B cell (primary cell): ENCODE data around the gene RBM33. TPM values are rescaled to one million over a fixed set of nuclear protein-coding genes. Genes with fewer than 3 reads are reported as not detected.

Source experiments
- ATAC-seq: fragments of 200-7000 bp; cut with Tn5 transposase; one replicate; pipeline ENCODE4 v1.10.0; 2021; ENCODE audit warnings: low read depth, mild to moderate bottlenecking, moderate number of reproducible peaks, moderate library complexity
- CTCF ChIA-PET: fragments of 350-600 bp; sonication (Branson Sonifier 250); formaldehyde crosslinking; loops from one replicate; lab custom pipeline; 2021; ENCODE audit warnings: antibody characterized with exemption, inconsistent platforms; lab: Charles Lee
- POLR2A ChIA-PET: fragments of 350-600 bp; sonication (Branson Sonifier 250); formaldehyde crosslinking; loops from one replicate; lab custom pipeline; 2021; ENCODE audit warnings: antibody characterized with exemption; lab: Charles Lee
- DNase-seq: peaks from one replicate; pipeline ENCODE4 v3.0.0; 2013
- H2AFZ ChIP-seq: 2 replicates; pipeline ENCODE4 v1.6.1; 2012; ENCODE audit warnings: mild to moderate bottlenecking, low read depth, low read length; ENCODE audit not compliant: insufficient read depth, poor library complexity, severe bottlenecking
- H3K27ac ChIP-seq, 2 donors: 1 replicate in 1 of 2; 2 replicates in 1 of 2; pipeline ENCODE4 v1.5.1; 2012 to 2013; ENCODE audit warnings: low read length in 2 of 2, mild to moderate bottlenecking in 2 of 2, moderate library complexity in 1 of 2
- H3K27me3 ChIP-seq, 4 experiments: fragments of 200-600 bp in 1 of 4; sonication (generic) in 1 of 4; replicated peaks in 1 of 4; 1 replicate in 2 of 4; 2 replicates in 2 of 4; pipeline versions ENCODE4 v1.6.1 to v1.7.0; 2013 to 2016; ENCODE audit warnings: low read length in 3 of 4, mild to moderate bottlenecking in 2 of 4, mixed read lengths in 1 of 4, moderate library complexity in 1 of 4; ENCODE audit not compliant: insufficient read depth in 4 of 4, control insufficient read depth in 3 of 4; ENCODE audit errors: control extremely low read depth in 1 of 4
- H3K36me3 ChIP-seq, 2 experiments: replicated peaks in 1 of 2; 1 replicate in 1 of 2; 2 replicates in 1 of 2; pipeline versions ENCODE4 v1.6.1 to v1.7.1; 2013; ENCODE audit warnings: low read length in 1 of 2; ENCODE audit not compliant: insufficient read depth in 2 of 2, control insufficient read depth in 1 of 2; ENCODE audit errors: control extremely low read depth in 1 of 2, extremely low read depth in 1 of 2
- H3K4me1 ChIP-seq, 2 donors: fragments of 200-600 bp in 1 of 2; sonication (generic) in 1 of 2; 1 replicate in 1 of 2; 2 replicates in 1 of 2; pipeline versions ENCODE4 v1.5.1 to v1.6.1; 2013 to 2017; ENCODE audit warnings: low read length in 2 of 2; ENCODE audit not compliant: control insufficient read depth in 2 of 2, insufficient read depth in 2 of 2
- H3K4me2 ChIP-seq: replicated peaks from 2 replicates; pipeline ENCODE3; 2012; ENCODE audit warnings: mild to moderate bottlenecking, low read depth, low read length; ENCODE audit not compliant: poor library complexity, severe bottlenecking
- H3K4me3 ChIP-seq, 5 experiments: fragments of 200-600 bp in 1 of 5; sonication (generic) in 1 of 5; 1 replicate in 3 of 5; 2 replicates in 2 of 5; pipeline versions ENCODE4 v1.5.1 to v1.7.0; 2011 to 2016; ENCODE audit warnings: low read length in 4 of 5, mild to moderate bottlenecking in 4 of 5, low read depth in 2 of 5, control low read depth in 1 of 5, moderate library complexity in 1 of 5; ENCODE audit not compliant: insufficient read depth in 1 of 5; ENCODE audit errors: control extremely low read depth in 1 of 5, extremely low read depth in 1 of 5
- H3K79me2 ChIP-seq: fragments of 200-600 bp; sonication (generic); one replicate; pipeline ENCODE4 v1.6.0; 2016; ENCODE audit warnings: low read length; ENCODE audit not compliant: control insufficient read depth, insufficient read depth
- H3K9ac ChIP-seq: fragments of 200-600 bp; sonication (generic); 2 replicates; pipeline ENCODE4 v1.6.1; 2017; ENCODE audit warnings: mild to moderate bottlenecking, low read length, moderate library complexity
- H3K9me3 ChIP-seq, 3 donors: one replicate each; pipeline versions ENCODE4 v1.6.1 to v1.7.1; 2013; ENCODE audit warnings: low read length in 2 of 3; ENCODE audit not compliant: control insufficient read depth in 2 of 3, insufficient read depth in 1 of 3; ENCODE audit errors: control extremely low read depth in 1 of 3
- H4K20me1 ChIP-seq: 2 replicates; pipeline ENCODE4 v1.6.0; 2012; ENCODE audit warnings: mild to moderate bottlenecking, low read length; ENCODE audit not compliant: insufficient read depth, control insufficient read depth, poor library complexity, severe bottlenecking
- H3K27ac Mint-ChIP-seq: one replicate; pipeline ENCODE4 v1.8.0; 2021; ENCODE audit warnings: mixed read lengths
- H3K27me3 Mint-ChIP-seq: one replicate; pipeline ENCODE4 v1.8.0; 2021; ENCODE audit warnings: mixed read lengths
- H3K4me1 Mint-ChIP-seq: one replicate; pipeline ENCODE4 v1.8.0; 2021; ENCODE audit warnings: mixed read lengths
- H3K4me3 Mint-ChIP-seq: one replicate; pipeline ENCODE4 v1.8.0; 2021; ENCODE audit warnings: mixed read lengths
- H3K9me3 Mint-ChIP-seq: one replicate; pipeline ENCODE4 v1.8.0; 2022; ENCODE audit warnings: mixed read lengths; ENCODE audit not compliant: insufficient read depth
- EZH2 ChIP-seq: IDR thresholded peaks from 2 replicates; pipeline ENCODE4 v1.6.1; 2012; ENCODE audit warnings: borderline replicate concordance, low read depth, mild to moderate bottlenecking, moderate library complexity, low read length; ENCODE audit not compliant: insufficient read depth, poor library complexity, severe bottlenecking
- WGBS: methylation state at CpG from one replicate; pipeline ENCODE4 v1.1.5; 2013; ENCODE audit warnings: missing lambda C conversion rate; ENCODE audit not compliant: insufficient coverage; 5-methylcytosine and 5-hydroxymethylcytosine counted together
- intact Hi-C: fragments of 100-400 bp; cut with micrococcal nuclease; formaldehyde crosslinking; loops from one replicate; pipeline ENCODE4 v1.10.0; 2022
- polyA plus RNA-seq: library from polyadenylated mRNA; depleted of rRNA; stranded (reverse); fragments of >200 nt; gene quantifications from 2 replicates; pipeline ENCODE4 v1.2.3, GENCODE V29; 2012
- total RNA-seq, 2 donors: library from RNA; stranded (reverse); fragments of 120-200 nt in 1 of 2; gene quantifications; 1 replicate in 1 of 2; 2 replicates in 1 of 2; pipeline versions ENCODE4 v1.2.3 to v1.2.4, GENCODE V29; 2013 to 2022
- TF ChIP-seq, protein P1 (sequence below): fragments of 200-600 bp; IDR thresholded peaks from one replicate; pipeline ENCODE4 v1.8.0; 2022; ENCODE audit warnings: antibody characterized with exemption, mild to moderate bottlenecking

RBM33 gene
- total and polyA plus RNA-seq, 2 donors (not counting 1 experiment from before 2014, with no cell fraction given) = 33.5 to 189 TPM

DNA sequence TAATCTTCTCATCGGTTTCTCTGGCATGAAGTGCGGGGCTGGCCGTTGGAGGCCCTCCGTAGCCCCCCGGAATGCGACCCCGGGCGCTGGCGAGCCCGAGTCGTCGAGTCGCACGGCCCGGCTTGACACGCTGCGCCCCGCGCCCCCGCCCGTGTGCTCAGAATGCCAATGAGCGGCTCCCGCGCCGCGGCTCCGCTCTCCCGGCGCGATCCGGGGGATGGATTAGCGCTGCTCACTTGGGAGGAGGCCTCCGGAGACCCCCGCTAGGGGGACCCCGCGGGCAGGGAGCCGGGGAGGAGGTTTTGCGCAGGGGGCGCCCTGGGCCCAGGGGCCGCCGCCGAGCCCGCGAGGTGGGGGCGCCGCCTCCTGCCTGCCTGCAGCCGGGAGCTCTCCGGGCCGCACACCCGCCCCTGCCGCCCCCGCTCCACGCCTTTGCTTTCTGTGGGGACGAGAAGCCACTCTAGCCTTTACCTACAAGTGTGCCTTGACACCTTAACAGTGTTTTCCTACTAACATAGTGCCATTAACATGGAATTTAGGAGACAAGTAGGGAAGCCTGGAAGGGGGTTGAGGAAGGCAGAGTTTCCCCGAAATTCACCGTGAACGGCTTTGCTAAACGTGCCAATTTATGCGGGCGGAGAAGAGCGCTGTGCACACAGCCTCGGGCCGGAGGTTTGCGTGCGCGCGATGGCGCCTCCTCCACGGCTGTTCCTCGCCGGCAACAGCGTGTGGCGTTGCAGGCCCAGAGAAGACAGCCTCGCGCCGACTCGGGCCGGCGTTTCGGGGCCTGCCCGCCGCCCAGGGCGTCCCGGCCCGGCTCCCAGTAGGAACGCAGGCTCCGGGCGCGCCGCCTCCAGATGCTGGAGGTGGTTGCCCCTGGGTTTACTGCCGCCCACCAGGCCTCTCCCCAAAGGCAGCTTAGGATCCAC, 160.7 kb downstream of the RBM33 start:
- H2AFZ ChIP-seq = peak overlapping the region; percentile 66
- CTCF ChIA-PET = no interaction called here

DNA sequence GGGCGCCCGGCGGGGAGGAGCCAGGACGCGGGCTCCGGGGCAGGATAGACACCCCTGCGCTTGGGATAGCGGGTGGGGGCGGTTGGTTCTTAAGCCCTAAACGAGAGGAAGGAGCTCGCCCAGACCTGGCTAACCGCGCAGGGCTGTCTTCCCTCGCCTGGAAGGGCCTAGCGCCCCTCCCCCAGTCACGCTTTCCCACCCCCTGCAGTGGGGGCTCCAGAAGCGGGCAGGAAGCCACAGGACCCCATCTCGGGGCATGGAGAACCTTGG, 161.3 kb downstream of the RBM33 start:
- H3K36me3 ChIP-seq = no peaks in the 10 kb centered on the region
- peak overlapping the region; percentile 66 for H2AFZ ChIP-seq
- H3K27ac Mint-ChIP-seq = no peak overlapping the region
- no peaks in the 10 kb centered on the region for H3K9me3 Mint-ChIP-seq
- H3K4me1 ChIP-seq = peaks cover 39 to 62% of the 10 kb centered on the region in 2 donors
- H3K27me3 ChIP-seq = peaks cover 0 to 74% (median 31%) of the 10 kb centered on the region in 4 experiments
- no peak overlapping the region for H3K27ac ChIP-seq
- H3K4me1 Mint-ChIP-seq = peaks cover 31% of the 10 kb centered on the region
- POLR2A ChIA-PET = no interaction called here
- H3K9ac ChIP-seq = peak overlapping the region; percentile 58
- CTCF ChIA-PET = no interaction called here
- H3K9me3 ChIP-seq = peaks cover 0 to 22% (median 0%) of the 10 kb centered on the region in 3 donors
- DNase-seq = no peak
- peak overlapping the region in 3 of 5 experiments; percentile 40 to 59 (median 49) for H3K4me3 ChIP-seq
- 3% methylated on average over 15 of the region's 18 CpGs for WGBS
- TF ChIP-seq, protein P1, sequence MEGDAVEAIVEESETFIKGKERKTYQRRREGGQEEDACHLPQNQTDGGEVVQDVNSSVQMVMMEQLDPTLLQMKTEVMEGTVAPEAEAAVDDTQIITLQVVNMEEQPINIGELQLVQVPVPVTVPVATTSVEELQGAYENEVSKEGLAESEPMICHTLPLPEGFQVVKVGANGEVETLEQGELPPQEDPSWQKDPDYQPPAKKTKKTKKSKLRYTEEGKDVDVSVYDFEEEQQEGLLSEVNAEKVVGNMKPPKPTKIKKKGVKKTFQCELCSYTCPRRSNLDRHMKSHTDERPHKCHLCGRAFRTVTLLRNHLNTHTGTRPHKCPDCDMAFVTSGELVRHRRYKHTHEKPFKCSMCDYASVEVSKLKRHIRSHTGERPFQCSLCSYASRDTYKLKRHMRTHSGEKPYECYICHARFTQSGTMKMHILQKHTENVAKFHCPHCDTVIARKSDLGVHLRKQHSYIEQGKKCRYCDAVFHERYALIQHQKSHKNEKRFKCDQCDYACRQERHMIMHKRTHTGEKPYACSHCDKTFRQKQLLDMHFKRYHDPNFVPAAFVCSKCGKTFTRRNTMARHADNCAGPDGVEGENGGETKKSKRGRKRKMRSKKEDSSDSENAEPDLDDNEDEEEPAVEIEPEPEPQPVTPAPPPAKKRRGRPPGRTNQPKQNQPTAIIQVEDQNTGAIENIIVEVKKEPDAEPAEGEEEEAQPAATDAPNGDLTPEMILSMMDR = no peak
- TF ChIP-seq EZH2 = no peak
- no peaks in the 10 kb centered on the region for H3K79me2 ChIP-seq
- peaks cover 52% of the 10 kb centered on the region for H3K27me3 Mint-ChIP-seq
- no peaks in the 10 kb centered on the region for H4K20me1 ChIP-seq
- ATAC-seq = no peak
- peak overlapping the region; percentile 95 for H3K4me2 ChIP-seq
- no peak overlapping the region for H3K4me3 Mint-ChIP-seq
- intact Hi-C loops = no loop called here

More for the DNA sequence above, 160.7 kb downstream of the RBM33 start:
- WGBS = 2% methylated on average over 90 of the region's 91 CpGs
- peaks cover 0 to 74% (median 30%) of the 10 kb centered on the region in 4 experiments for H3K27me3 ChIP-seq
- intact Hi-C loops = no loop called here
- H3K4me1 ChIP-seq = peaks cover 38 to 57% of the 10 kb centered on the region in 2 donors
- H3K9me3 Mint-ChIP-seq = no peaks in the 10 kb centered on the region
- peak overlapping the region; percentile 58 for H3K9ac ChIP-seq
- POLR2A ChIA-PET = no interaction called here
- H3K27ac Mint-ChIP-seq = peak overlapping the region; percentile 26
- H3K4me2 ChIP-seq = peak overlapping the region; percentile 95
- TF ChIP-seq, protein P1 = peak; percentile 67
- TF ChIP-seq EZH2 = peak; percentile 52
- peak overlapping the region in 4 of 5 experiments; percentile 35 to 59 (median 44) for H3K4me3 ChIP-seq
- peaks cover 0 to 16% (median 0%) of the 10 kb centered on the region in 3 donors for H3K9me3 ChIP-seq
- no peaks in the 10 kb centered on the region for H3K36me3 ChIP-seq
- peak overlapping the region; percentile 87 for H3K4me3 Mint-ChIP-seq
- H3K27ac ChIP-seq = no peak overlapping the region
- ATAC-seq = peak; percentile 73
- no peaks in the 10 kb centered on the region for H3K79me2 ChIP-seq
- peaks cover 52% of the 10 kb centered on the region for H3K27me3 Mint-ChIP-seq
- DNase-seq = peak; percentile 71
- peaks cover 30% of the 10 kb centered on the region for H3K4me1 Mint-ChIP-seq
- H4K20me1 ChIP-seq = no peaks in the 10 kb centered on the region
